Choroid plexus epithelial cell (primary cell): ENCODE measurements around the gene GSTP1.

Experiments
- DNase-seq: peaks from one replicate; pipeline ENCODE4 v3.0.0-alpha.2; 2010; ENCODE audit warnings: low read depth
- H3K4me3 ChIP-seq: 2 replicates; pipeline ENCODE4 v1.5.1; 2011; ENCODE audit warnings: low read depth, mild to moderate bottlenecking, control low read depth, low read length, moderate library complexity
- TF ChIP-seq, protein P1 (sequence below): conservative IDR thresholded peaks from 2 replicates; pipeline ENCODE4 v1.5.1; 2011; ENCODE audit warnings: low read depth, mild to moderate bottlenecking, control low read depth, inconsistent platforms, low read length, moderate library complexity

GSTP1 gene

DNA sequence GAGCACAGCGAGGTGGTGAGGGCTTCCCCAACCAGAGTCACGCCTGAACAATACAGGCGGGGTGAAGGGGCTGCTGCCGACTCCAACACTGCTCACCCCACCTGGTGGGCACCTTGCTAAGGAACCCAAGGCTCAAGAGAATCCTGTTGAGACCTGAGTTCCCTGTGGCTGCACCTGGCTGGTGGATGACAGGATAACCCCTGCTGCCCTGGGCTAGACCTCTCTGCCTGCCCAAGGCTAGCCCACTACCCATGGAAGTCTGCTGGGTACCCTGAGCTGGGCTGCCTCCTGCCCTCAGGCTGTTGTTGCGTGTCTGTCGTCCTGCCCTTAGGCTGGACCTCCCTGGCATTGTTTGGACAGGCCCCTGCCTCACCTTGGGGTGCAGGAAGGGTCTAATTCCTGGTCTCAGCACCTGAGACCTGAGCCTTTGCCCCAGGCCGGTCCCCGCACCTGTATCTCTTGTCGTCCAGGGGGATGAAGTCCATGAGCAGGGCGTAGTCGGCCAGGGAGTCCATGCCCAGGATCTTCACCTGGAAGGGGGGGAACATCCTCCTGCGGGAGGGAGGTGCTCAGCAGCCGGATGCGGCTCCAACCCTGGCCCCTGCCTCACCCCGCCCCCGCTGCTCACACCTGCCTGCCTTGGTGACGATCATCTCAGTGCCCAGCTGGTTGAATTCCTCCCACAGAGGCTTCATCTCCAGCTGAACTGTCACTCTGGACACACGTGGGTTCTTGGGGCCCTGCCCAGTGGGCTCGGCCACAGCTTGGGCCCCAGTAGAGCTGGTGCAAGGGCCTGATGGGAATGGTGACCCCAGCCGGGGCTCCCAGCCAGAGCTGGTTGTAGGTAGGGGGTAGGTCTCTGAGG lies 51.0 kb downstream of the GSTP1 start:
- H3K4me3 ChIP-seq, result no peak overlapping the region
- no peak for DNase-seq
- TF ChIP-seq, protein P1, sequence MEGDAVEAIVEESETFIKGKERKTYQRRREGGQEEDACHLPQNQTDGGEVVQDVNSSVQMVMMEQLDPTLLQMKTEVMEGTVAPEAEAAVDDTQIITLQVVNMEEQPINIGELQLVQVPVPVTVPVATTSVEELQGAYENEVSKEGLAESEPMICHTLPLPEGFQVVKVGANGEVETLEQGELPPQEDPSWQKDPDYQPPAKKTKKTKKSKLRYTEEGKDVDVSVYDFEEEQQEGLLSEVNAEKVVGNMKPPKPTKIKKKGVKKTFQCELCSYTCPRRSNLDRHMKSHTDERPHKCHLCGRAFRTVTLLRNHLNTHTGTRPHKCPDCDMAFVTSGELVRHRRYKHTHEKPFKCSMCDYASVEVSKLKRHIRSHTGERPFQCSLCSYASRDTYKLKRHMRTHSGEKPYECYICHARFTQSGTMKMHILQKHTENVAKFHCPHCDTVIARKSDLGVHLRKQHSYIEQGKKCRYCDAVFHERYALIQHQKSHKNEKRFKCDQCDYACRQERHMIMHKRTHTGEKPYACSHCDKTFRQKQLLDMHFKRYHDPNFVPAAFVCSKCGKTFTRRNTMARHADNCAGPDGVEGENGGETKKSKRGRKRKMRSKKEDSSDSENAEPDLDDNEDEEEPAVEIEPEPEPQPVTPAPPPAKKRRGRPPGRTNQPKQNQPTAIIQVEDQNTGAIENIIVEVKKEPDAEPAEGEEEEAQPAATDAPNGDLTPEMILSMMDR, result no peak

DNA sequence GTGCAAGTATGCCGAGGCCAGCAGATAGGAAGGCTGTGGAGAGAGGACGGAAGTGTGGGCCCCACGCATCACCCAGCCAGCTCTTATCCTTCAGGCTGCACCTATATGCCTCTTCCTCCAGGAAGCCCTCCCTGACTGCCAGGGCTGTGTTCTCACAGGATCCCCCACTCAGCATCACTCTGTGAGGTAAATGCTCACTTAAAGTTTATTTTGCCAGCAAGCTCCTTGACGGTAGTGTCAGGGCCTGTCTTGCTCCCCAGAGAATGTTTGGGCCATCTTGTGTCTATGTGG lies 51.6 kb downstream of the GSTP1 start:
- TF ChIP-seq, protein P1, result no peak
- DNase-seq, result no peak
- no peak overlapping the region for H3K4me3 ChIP-seq
